HG02885 (cell line): ENCODE measurements around the gene GJA4.

Experiments used
- ATAC-seq: cut with Tn5 transposase; IDR thresholded peaks from one replicate; pipeline ENCODE4 v1.9.1; 2021; ENCODE audit warnings: mild to moderate bottlenecking; ENCODE audit not compliant: unreplicated experiment, poor library complexity

Gene GJA4

GRCh38 chr1:34792868-34793727, at the start of gene GJA4:
GJA4 (plus strand) TSS chr1:34792999; CDS start chr1:34794214, 1,215 bp downstream.
- no peak for ATAC-seq

- ATAC-seq: no peak
Measured at GRCh38 chr1:34743775-34744174, 49.0 kb upstream of the GJA4 start.

- ATAC-seq: no peak
Measured at GRCh38 chr1:34744851-34745250, 47.9 kb upstream of the GJA4 start.

GRCh38 chr1:34745666-34746065, 47.1 kb upstream of the GJA4 start:
- no peak for ATAC-seq

GRCh38 chr1:34746101-34746500, 46.7 kb upstream of the GJA4 start:
- no peak for ATAC-seq

- no peak for ATAC-seq
Measured at GRCh38 chr1:34746785-34747637, 45.8 kb upstream of the GJA4 start.

GRCh38 chr1:34747638-34747941, 45.2 kb upstream of the GJA4 start:
- ATAC-seq: no peak

- no peak for ATAC-seq
Measured at GRCh38 chr1:34749992-34750391, 42.8 kb upstream of the GJA4 start.

GRCh38 chr1:34750610-34751009, 42.2 kb upstream of the GJA4 start:
- ATAC-seq: no peak

GRCh38 chr1:34753163-34753562, 39.6 kb upstream of the GJA4 start:
- ATAC-seq: no peak

- ATAC-seq: no peak
Measured at GRCh38 chr1:34754964-34755637, 37.7 kb upstream of the GJA4 start, which contains the start of gene GJB5. GJB5 (plus strand) TSS chr1:34755047; CDS start chr1:34757331, 2,284 bp downstream.

GRCh38 chr1:34755961-34756360, 36.8 kb upstream of the GJA4 start:
- ATAC-seq: no peak

GRCh38 chr1:34757386-34757785, 35.4 kb upstream of the GJA4 start:
- ATAC-seq: no peak

- no peak for ATAC-seq
Measured at GRCh38 chr1:34758751-34759150, 34.0 kb upstream of the GJA4 start.

- no peak for ATAC-seq
Measured at GRCh38 chr1:34759503-34760357, 33.1 kb upstream of the GJA4 start, which contains the start of gene GJB4. GJB4 (plus strand) TSS chr1:34759740; CDS start chr1:34761255, 1,515 bp downstream.

GRCh38 chr1:34761176-34761761, 31.5 kb upstream of the GJA4 start:
- ATAC-seq: no peak

GRCh38 chr1:34761776-34762307, 31.0 kb upstream of the GJA4 start:
- ATAC-seq: no peak

GRCh38 chr1:34762474-34763141, 30.2 kb upstream of the GJA4 start:
- ATAC-seq: no peak
